ENCODE measurements around the gene SOWAHA. TPM values are rescaled to one million over a fixed set of nuclear protein-coding genes. Genes with fewer than 3 reads are reported as not detected.

SOWAHA gene
- total and polyA plus RNA-seq, 10 of the 15 experiments (the other 5 are each of a cell fraction or from before 2014, with no cell fraction given): 0.02 to 0.37 (median 0.05) TPM; not detected in 4

GRCh38 chr5:132808866-132809265 lies 4.2 kb upstream of the SOWAHA start:
- SMC1A ChIA-PET (ENCODE audit: uncharacterized antibody, unreplicated experiment): interaction anchor here (0.6 to 6.0 kb wide), 13 partner anchors 10 to 424 kb away, joined by 3 to 99 read pairs (median 3); partner anchors contain the start of gene KIF3A
- FAIRE-seq: no peak
- in situ Hi-C loops (cut with MboI): no loop called here

More at GRCh38 chr5:132808866-132809265, 4.2 kb upstream of the SOWAHA start:
- ATAC-seq: no peak
- H3K4me1 ChIP-seq (ENCODE audit: control insufficient read depth, insufficient read depth, low read length): no peaks in the 10 kb centered on the region; the same call in 1 of the 2 replicates
- no peak overlapping the region for H3K9ac ChIP-seq (ENCODE audit: control insufficient read depth, insufficient read depth, low read length)
- no peaks in the 10 kb centered on the region for H3K79me2 ChIP-seq (ENCODE audit: control insufficient read depth, insufficient read depth, low read length)
- H3K4me3 ChIP-seq: no peak overlapping the region
- H3K4me2 ChIP-seq (ENCODE audit: control insufficient read depth, insufficient read depth): no peak overlapping the region
- no peak overlapping the region for H2AFZ ChIP-seq (ENCODE audit: control insufficient read depth, low read depth, low read length)
- no peak for TF ChIP-seq RB1 (IDR thresholded peaks at IDR 0.05; ENCODE audit: borderline replicate concordance)
- no peak for TF ChIP-seq PAX5 (IDR thresholded peaks at IDR 0.05; ENCODE audit: borderline replicate concordance, low read depth, low read length)
- TF ChIP-seq ZNF622 (IDR thresholded peaks at IDR 0.05): no peak
- TF ChIP-seq NFYB (IDR thresholded peaks at IDR 0.05; ENCODE audit: insufficient read depth, low read depth, low read length): no peak
- TF ChIP-seq USF1 (IDR thresholded peaks at IDR 0.05; ENCODE audit: borderline replicate concordance, extremely low read length, insufficient read depth, low read depth, low read length): no peak
- no peak for TF ChIP-seq NR2F1 (conservative IDR thresholded peaks at IDR 0.05)
- no peak for TF ChIP-seq MEF2A (IDR thresholded peaks at IDR 0.05; ENCODE audit: insufficient read depth, low read depth, low read length)
- TF ChIP-seq BRCA1 (IDR thresholded peaks at IDR 0.05; ENCODE audit: low read depth, low read length): no peak
- WGBS (ENCODE audit: insufficient coverage, insufficient replicate concordance, low lambda C conversion rate, missing lambda C conversion rate): 4% methylated on average over 3 of the region's 3 CpGs
- no TSS peak for BruUV-seq (replicated peaks)
- no peaks in the 10 kb centered on the region for H4K20me1 ChIP-seq (ENCODE audit: control insufficient read depth, insufficient read depth)
- no peak overlapping the region for H3K27ac ChIP-seq (ENCODE audit: control insufficient read depth, insufficient read depth)
- CTCF ChIA-PET: interaction anchor here (0.9 to 9.0 kb wide), 7 partner anchors 10 to 282 kb away, joined by 3 to 159 read pairs (median 11); no protein-coding TSS in a partner anchor
- RAD21 ChIA-PET (ENCODE audit: unreplicated experiment): interaction anchor here (0.6 to 6.5 kb wide), 3 partner anchors 9 to 303 kb away, joined by 3 to 106 read pairs (median 7); no protein-coding TSS in a partner anchor
- H3K36me3 ChIP-seq (ENCODE audit: control insufficient read depth in 2 of 2, insufficient read depth in 2 of 2, low read length in 1 of 2): no peaks in the 10 kb centered on the region
- H3K27me3 ChIP-seq (replicated peaks in 1 of 2; ENCODE audit: control insufficient read depth in 2 of 2, insufficient read depth in 2 of 2, low read length in 1 of 2): peaks cover 0 to 11% of the 10 kb centered on the region in 2 experiments; a peak in 2 of 4 replicates
- POLR2A ChIA-PET: interaction anchor here (6.2 kb wide), 1 partner anchor 10 kb away, joined by 41 read pairs; no protein-coding TSS in a partner anchor
- intact Hi-C loops (cut with micrococcal nuclease; ENCODE audit: unreplicated experiment): no loop called here
- no peaks in the 10 kb centered on the region; the same call in 2 of the 3 replicates for H3K9me3 ChIP-seq (replicated peaks; ENCODE audit: control insufficient read depth, insufficient read depth, low read length)
- no peak for DNase-seq (ENCODE audit: low read depth, low spot score)

Measured in GM12878 (cell line).